Effector memory CD4-positive, alpha-beta T cell (primary cell): ENCODE results near the gene RUSC2.

ENCODE experiments used
- DNase-seq, 3 donors: peaks; one replicate each; pipeline ENCODE4 v3.0.0-alpha.2; 2020
- H3K27ac ChIP-seq: 2 replicates; pipeline ENCODE4 v1.7.0; 2013; ENCODE audit warnings: mild to moderate bottlenecking, low read length, moderate library complexity; ENCODE audit not compliant: insufficient read depth, poor library complexity, severe bottlenecking
- H3K27me3 ChIP-seq: replicated peaks from 2 replicates; pipeline ENCODE4 v1.7.0; 2013; ENCODE audit warnings: mild to moderate bottlenecking, low read length; ENCODE audit not compliant: insufficient read depth, control insufficient read depth, poor library complexity, severe bottlenecking
- H3K36me3 ChIP-seq: 2 replicates; pipeline ENCODE4 v1.7.0; 2013; ENCODE audit warnings: mild to moderate bottlenecking, low read length, moderate library complexity; ENCODE audit not compliant: control insufficient read depth, insufficient read depth
- H3K4me1 ChIP-seq: 2 replicates; pipeline ENCODE4 v1.7.0; 2013; ENCODE audit warnings: low read length, mild to moderate bottlenecking; ENCODE audit not compliant: control insufficient read depth, insufficient read depth, poor library complexity, severe bottlenecking
- H3K4me3 ChIP-seq: 2 replicates; pipeline ENCODE4 v1.7.0; 2013; ENCODE audit warnings: low read length, low read depth, mild to moderate bottlenecking; ENCODE audit not compliant: insufficient read depth, poor library complexity, severe bottlenecking
- H3K9me3 ChIP-seq: 2 replicates; pipeline ENCODE4 v1.7.0; 2013; ENCODE audit warnings: mild to moderate bottlenecking, low read length, moderate library complexity; ENCODE audit not compliant: control insufficient read depth
- total RNA-seq, 3 donors: gene quantifications; one replicate each; lab custom pipeline; 2026; lab: John Stamatoyannopoulos, UW

Gene RUSC2, protein sequence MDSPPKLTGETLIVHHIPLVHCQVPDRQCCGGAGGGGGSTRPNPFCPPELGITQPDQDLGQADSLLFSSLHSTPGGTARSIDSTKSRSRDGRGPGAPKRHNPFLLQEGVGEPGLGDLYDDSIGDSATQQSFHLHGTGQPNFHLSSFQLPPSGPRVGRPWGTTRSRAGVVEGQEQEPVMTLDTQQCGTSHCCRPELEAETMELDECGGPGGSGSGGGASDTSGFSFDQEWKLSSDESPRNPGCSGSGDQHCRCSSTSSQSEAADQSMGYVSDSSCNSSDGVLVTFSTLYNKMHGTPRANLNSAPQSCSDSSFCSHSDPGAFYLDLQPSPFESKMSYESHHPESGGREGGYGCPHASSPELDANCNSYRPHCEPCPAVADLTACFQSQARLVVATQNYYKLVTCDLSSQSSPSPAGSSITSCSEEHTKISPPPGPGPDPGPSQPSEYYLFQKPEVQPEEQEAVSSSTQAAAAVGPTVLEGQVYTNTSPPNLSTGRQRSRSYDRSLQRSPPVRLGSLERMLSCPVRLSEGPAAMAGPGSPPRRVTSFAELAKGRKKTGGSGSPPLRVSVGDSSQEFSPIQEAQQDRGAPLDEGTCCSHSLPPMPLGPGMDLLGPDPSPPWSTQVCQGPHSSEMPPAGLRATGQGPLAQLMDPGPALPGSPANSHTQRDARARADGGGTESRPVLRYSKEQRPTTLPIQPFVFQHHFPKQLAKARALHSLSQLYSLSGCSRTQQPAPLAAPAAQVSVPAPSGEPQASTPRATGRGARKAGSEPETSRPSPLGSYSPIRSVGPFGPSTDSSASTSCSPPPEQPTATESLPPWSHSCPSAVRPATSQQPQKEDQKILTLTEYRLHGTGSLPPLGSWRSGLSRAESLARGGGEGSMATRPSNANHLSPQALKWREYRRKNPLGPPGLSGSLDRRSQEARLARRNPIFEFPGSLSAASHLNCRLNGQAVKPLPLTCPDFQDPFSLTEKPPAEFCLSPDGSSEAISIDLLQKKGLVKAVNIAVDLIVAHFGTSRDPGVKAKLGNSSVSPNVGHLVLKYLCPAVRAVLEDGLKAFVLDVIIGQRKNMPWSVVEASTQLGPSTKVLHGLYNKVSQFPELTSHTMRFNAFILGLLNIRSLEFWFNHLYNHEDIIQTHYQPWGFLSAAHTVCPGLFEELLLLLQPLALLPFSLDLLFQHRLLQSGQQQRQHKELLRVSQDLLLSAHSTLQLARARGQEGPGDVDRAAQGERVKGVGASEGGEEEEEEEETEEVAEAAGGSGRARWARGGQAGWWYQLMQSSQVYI (N-terminal part only)
- 0 to 0.97 (median 0.35) reads per million in 3 donors for total RNA-seq

- Histone ChIP-seq H3K27ac (no peak within 1 kb of the TSS), H3K27me3 (peaks cover 12% of the 10 kb centered on the region)
Measured at GRCh38 chr9:35489313-35490154, at the start of gene RUSC2. Gene RUSC2, plus strand, starts transcription at chr9:35490111. Its CDS starts 56,411 bp downstream, at chr9:35546522.

DNA sequence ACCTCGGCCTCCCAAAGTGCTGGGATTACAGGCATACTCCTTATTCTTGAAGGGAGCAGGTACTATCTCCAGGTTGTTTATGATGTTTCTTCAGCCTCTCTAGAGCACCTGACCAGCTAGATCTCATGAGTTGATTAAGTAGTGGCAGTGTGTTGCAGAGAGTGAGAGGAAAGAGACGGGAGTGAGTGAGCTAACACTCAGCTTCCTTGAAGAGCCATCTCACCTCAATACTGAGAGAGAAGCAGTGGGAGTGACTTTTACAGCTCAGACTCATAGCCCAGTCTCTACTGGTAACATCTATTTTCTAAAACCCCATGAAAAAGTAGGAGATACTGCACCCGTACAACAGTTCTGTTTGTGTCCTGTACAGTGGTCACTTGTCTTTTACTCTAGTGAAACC, 43.9 kb upstream of the RUSC2 start:
- H3K4me1 ChIP-seq, result no peaks in the 10 kb centered on the region
- H3K4me3 ChIP-seq, result no peak overlapping the region
- no peak overlapping the region for H3K27ac ChIP-seq
- H3K27me3 ChIP-seq, result peaks cover 5% of the 10 kb centered on the region
- H3K9me3 ChIP-seq, result no peaks in the 10 kb centered on the region
- H3K36me3 ChIP-seq, result no peaks in the 10 kb centered on the region
- DNase-seq, result no peak

More at GRCh38 chr9:35489313-35490154, at the start of gene RUSC2:
- H3K4me1 ChIP-seq, result peaks cover 5% of the 10 kb centered on the region
- no peaks in the 10 kb centered on the region for H3K36me3 ChIP-seq
- peak in 1 of 3 donors; percentile 2 for DNase-seq
- H3K4me3 ChIP-seq, result peak within 1 kb of the TSS; percentile 69
- H3K9me3 ChIP-seq, result no peaks in the 10 kb centered on the region

- Histone ChIP-seq H3K4me3 (no peak overlapping the region), H3K27me3 (peaks cover 5% of the 10 kb centered on the region), H3K4me1 (no peaks in the 10 kb centered on the region), H3K9me3 (no peaks in the 10 kb centered on the region), H3K27ac (no peak overlapping the region), H3K36me3 (no peaks in the 10 kb centered on the region)
- no peak for DNase-seq
Measured at GRCh38 chr9:35448496-35448895, 41.4 kb upstream of the RUSC2 start.

- Histone ChIP-seq H3K9me3 (no peaks in the 10 kb centered on the region), H3K4me3 (no peak overlapping the region), H3K27ac (no peak overlapping the region), H3K4me1 (no peaks in the 10 kb centered on the region), H3K27me3 (peaks cover 5% of the 10 kb centered on the region), H3K36me3 (no peaks in the 10 kb centered on the region)
- no peak for DNase-seq
Measured at GRCh38 chr9:35452481-35452880, 37.4 kb upstream of the RUSC2 start.

- Histone ChIP-seq H3K4me3 (no peak overlapping the region), H3K27me3 (peaks cover 5% of the 10 kb centered on the region), H3K9me3 (no peaks in the 10 kb centered on the region), H3K36me3 (no peaks in the 10 kb centered on the region), H3K4me1 (no peaks in the 10 kb centered on the region), H3K27ac (no peak overlapping the region)
- DNase-seq, result no peak
Measured at GRCh38 chr9:35453786-35454185, 36.1 kb upstream of the RUSC2 start.

DNA sequence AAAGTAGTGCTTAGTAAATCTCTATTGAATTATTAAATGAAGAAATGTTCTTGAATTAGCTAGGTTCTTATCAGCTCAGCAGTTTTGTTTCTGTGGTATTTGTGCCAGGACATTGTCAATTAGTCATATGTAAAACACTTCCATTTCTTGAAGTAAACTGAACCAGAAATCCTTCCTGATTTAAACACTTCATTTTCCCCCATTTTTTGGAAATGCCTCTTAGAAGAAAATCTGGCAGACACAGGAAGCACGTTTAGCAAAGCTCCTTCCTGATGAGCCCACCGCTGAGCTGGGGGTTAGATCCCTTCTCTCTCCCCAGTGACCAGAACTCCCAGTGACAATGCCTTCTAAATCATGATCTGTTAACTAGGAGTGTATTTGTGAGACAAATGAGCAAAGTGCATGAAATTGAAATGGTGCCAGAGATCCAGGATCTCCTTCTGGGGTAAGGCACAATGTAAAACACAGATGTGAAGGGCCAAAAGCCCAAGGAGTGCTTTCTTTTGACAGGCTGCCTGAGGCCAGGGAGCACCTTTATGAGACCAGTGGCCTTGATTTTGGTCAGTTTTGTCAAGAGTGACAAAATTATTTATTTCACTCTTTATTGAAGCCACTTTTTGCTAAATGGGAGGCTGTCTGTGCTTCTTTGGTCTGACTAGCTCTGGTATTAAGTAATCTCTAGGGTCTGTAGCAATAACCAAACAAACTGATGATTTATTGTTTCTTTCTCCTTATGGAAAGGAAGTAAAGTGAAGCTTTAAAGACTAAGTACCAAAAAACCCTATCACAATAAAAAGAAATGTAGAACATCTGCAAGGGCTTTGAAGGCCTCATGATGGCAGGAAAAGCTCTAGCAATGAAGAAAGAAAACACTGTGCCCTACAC, 25.5 kb upstream of the RUSC2 start:
- Histone ChIP-seq H3K9me3 (no peaks in the 10 kb centered on the region), H3K27ac (no peak overlapping the region), H3K4me3 (no peak overlapping the region), H3K27me3 (peaks cover 2% of the 10 kb centered on the region), H3K4me1 (no peaks in the 10 kb centered on the region), H3K36me3 (no peaks in the 10 kb centered on the region)
- DNase-seq, result no peak

DNA sequence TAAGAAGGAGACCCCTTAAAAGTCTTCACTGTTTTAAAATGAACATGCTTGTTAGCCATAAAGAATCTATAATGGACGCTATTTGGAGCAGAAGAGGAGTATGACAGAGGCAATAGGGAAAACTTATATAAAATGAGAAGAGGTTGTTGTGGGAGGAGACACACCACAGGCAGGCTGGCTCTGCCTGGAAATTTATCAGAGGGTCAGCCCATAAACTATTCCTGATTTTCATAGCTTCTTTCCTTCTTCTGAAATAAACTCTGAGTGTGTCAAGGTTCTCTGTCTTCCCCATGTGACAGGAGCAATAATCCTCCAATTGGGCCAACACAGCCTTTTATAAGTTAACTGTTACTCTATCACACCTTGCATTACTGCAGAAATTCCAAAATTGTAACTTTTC, 19.6 kb upstream of the RUSC2 start:
- Histone ChIP-seq H3K36me3 (no peaks in the 10 kb centered on the region), H3K4me3 (no peak overlapping the region), H3K4me1 (no peaks in the 10 kb centered on the region), H3K9me3 (no peaks in the 10 kb centered on the region), H3K27me3 (no peaks in the 10 kb centered on the region), H3K27ac (no peak overlapping the region)
- no peak for DNase-seq

GRCh38 chr9:35470894-35471293, 19.0 kb upstream of the RUSC2 start:
- Histone ChIP-seq H3K36me3 (no peaks in the 10 kb centered on the region), H3K4me1 (no peaks in the 10 kb centered on the region), H3K27me3 (no peaks in the 10 kb centered on the region), H3K27ac (no peak overlapping the region), H3K4me3 (no peak overlapping the region), H3K9me3 (no peaks in the 10 kb centered on the region)
- no peak for DNase-seq
